Gastrocnemius medialis (tissue), 4 donors: ENCODE data around the gene TNFAIP8L1. TPM values are rescaled to one million over a fixed set of nuclear protein-coding genes. Genes with fewer than 3 reads are reported as not detected.

Source experiments
- ATAC-seq, 2 donors: fragments of 150-250 bp; one replicate each; pipeline ENCODE4 v1.9.1; 2016
- DNase-seq, 2 donors: peaks; one replicate each; pipeline ENCODE4 v3.0.0-alpha.2; 2019
- H3K27ac ChIP-seq, 4 donors: fragments of 200-600 bp; sonication (generic); 1 replicate in 1 of 4; 2 replicates in 3 of 4; pipeline ENCODE4 v1.5.1; 2016 to 2018; ENCODE audit warnings: mild to moderate bottlenecking in 2 of 4, moderate library complexity in 1 of 4
- H3K27me3 ChIP-seq, 3 donors: fragments of 200-600 bp; sonication (generic) in 2 of 3; 1 replicate in 1 of 3; 2 replicates in 2 of 3; pipeline versions ENCODE4 v1.5.1 to v1.6.0; 2016 to 2019; ENCODE audit warnings: mild to moderate bottlenecking in 1 of 3, moderate library complexity in 1 of 3
- H3K36me3 ChIP-seq, 2 donors: fragments of 200-600 bp; sonication (generic) in 1 of 2; one replicate each; pipeline ENCODE4 v1.5.1; 2017 to 2018
- H3K4me1 ChIP-seq, 2 donors: fragments of 200-600 bp; sonication (generic) in 1 of 2; one replicate each; pipeline ENCODE4 v1.5.1; 2016 to 2017; ENCODE audit warnings: mild to moderate bottlenecking in 2 of 2
- H3K4me3 ChIP-seq, 4 donors: fragments of 200-600 bp; sonication (generic) in 3 of 4; 1 replicate in 1 of 4; 2 replicates in 3 of 4; pipeline ENCODE4 v1.5.1; 2016 to 2019; ENCODE audit warnings: mild to moderate bottlenecking in 2 of 4
- H3K9me3 ChIP-seq, 3 donors: fragments of 200-600 bp; sonication (generic) in 2 of 3; 1 replicate in 1 of 3; 2 replicates in 2 of 3; pipeline ENCODE4 v1.5.1; 2016 to 2019
- POLR2A ChIP-seq, 2 donors: fragments of 450-650 bp; IDR thresholded peaks; one replicate each; pipeline ENCODE4 v1.6.1; 2017; ENCODE audit warnings: antibody characterized with exemption in 2 of 2, mild to moderate bottlenecking in 2 of 2, moderate library complexity in 2 of 2
- in situ Hi-C, 4 donors: fragments of 200-750 bp; cut with MboI; loops; one replicate each; pipeline versions ENCODE4 v1.15.0 to v1.8.0; 2017; ENCODE audit warnings: low sequenced_read_pairs in 4 of 4
- intact Hi-C: fragments of 100-400 bp; cut with DNase I; formaldehyde crosslinking; loops from one replicate; pipeline ENCODE4 v1.15.1; 2023; ENCODE audit warnings: low total_unique reads
- total RNA-seq, 4 donors: library from RNA; depleted of rRNA; stranded (reverse); fragments of >200 nt; gene quantifications; one replicate each; pipeline versions ENCODE4 v1.1.0 to v1.2.3, GENCODE V29; 2016
- TF ChIP-seq, protein P1 (sequence below), 5 experiments: fragments of 450-650 bp in 3 of 5; fragments of 200-600 bp in 2 of 5; sonication (generic) in 2 of 5; IDR thresholded peaks in 4 of 5; conservative IDR thresholded peaks in 1 of 5; 1 replicate in 4 of 5; 2 replicates in 1 of 5; pipeline ENCODE4 v1.5.1; 2016 to 2019; ENCODE audit warnings: antibody characterized with exemption in 5 of 5, mild to moderate bottlenecking in 3 of 5, moderate library complexity in 3 of 5

TNFAIP8L1 gene
- total RNA-seq = 1 to 10 TPM; 1.3 to 2.9 (median 1.7) TPM

DNA sequence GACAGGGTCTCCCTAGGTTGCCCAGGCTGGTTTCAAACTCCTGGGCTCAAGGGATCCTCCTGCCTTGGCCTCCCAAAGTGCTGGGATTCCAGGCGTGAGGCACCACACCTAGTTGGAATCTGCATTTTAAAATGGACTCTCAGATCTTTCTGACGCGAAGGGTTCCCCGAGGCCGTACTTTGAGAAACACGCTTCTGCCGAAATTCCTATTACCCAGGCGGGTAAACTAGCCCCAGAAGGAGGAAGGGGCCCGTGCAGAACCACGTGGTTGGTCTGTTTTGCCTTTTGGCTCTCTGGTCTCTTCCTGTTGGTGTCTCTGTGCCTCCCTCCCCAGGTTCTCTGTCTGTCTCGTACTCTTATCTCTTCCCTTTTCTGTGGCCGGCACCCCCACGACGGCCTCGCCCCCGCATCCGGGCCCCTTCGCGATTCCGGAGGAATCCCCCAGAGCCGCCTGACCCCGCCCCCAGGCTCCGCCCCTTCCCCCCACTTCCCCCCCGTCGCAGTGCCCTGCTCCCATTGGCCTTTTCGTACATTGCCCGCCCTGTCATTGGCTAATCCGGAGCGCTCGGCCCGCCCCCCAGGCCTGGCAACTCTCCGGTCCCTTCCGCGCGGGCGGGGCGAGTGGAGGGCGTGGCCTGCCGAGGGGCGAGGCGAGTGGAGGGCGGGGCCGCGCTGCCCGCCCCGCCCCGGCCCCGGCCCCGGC lies at the start of gene TNFAIP8L1:
Gene TNFAIP8L1, plus strand, starts transcription at position 689 of the 703 bp plus-strand sequence. CDS start 12,354 bp downstream, outside the sequence.
- Histone ChIP-seq H3K4me3 (peak within 1 kb of the TSS; percentile 62 to 82 (median 77)), H3K27me3 (no peaks in the 10 kb centered on the region), H3K36me3 (no peaks in the 10 kb centered on the region), H3K27ac (peak within 1 kb of the TSS; percentile 79 to 83 (median 80)), H3K4me1 (peaks cover 26 to 28% of the 10 kb centered on the region in 2 donors), H3K9me3 (no peaks in the 10 kb centered on the region)
- peak; percentile 92 to 95 for ATAC-seq
- intact Hi-C loops (no loop called here), in situ Hi-C loops (loop anchor here in 1 of 4 donors (10.0 to 25.0 kb wide), 2 partner anchors 64 to 377 kb away; no protein-coding TSS in a partner anchor)
- DNase-seq = peak; percentile 93 to 94
- TF ChIP-seq POLR2A (IDR thresholded peaks at IDR 0.05) = no peak
- TF ChIP-seq, protein P1, sequence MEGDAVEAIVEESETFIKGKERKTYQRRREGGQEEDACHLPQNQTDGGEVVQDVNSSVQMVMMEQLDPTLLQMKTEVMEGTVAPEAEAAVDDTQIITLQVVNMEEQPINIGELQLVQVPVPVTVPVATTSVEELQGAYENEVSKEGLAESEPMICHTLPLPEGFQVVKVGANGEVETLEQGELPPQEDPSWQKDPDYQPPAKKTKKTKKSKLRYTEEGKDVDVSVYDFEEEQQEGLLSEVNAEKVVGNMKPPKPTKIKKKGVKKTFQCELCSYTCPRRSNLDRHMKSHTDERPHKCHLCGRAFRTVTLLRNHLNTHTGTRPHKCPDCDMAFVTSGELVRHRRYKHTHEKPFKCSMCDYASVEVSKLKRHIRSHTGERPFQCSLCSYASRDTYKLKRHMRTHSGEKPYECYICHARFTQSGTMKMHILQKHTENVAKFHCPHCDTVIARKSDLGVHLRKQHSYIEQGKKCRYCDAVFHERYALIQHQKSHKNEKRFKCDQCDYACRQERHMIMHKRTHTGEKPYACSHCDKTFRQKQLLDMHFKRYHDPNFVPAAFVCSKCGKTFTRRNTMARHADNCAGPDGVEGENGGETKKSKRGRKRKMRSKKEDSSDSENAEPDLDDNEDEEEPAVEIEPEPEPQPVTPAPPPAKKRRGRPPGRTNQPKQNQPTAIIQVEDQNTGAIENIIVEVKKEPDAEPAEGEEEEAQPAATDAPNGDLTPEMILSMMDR (IDR thresholded peaks at IDR 0.05 in 4 of 5, conservative IDR thresholded peaks at IDR 0.05 in 1 of 5) = no peak

- ATAC-seq (no peak), DNase-seq (no peak)
- Histone ChIP-seq H3K9me3 (no peaks in the 10 kb centered on the region), H3K4me3 (no peak overlapping the region), H3K4me1 (peaks cover 0 to under 1% of the 10 kb centered on the region in 2 donors), H3K27me3 (peaks cover 10 to 14% (median 10%) of the 10 kb centered on the region in 3 donors), H3K27ac (no peak overlapping the region), H3K36me3 (no peaks in the 10 kb centered on the region)
- intact Hi-C loops = no loop called here
- in situ Hi-C loops = no loop called here
- no peak for TF ChIP-seq POLR2A (IDR thresholded peaks at IDR 0.05)
- TF ChIP-seq, protein P1 (IDR thresholded peaks at IDR 0.05 in 4 of 5, conservative IDR thresholded peaks at IDR 0.05 in 1 of 5) = peak in 1 of 5 experiments; percentile 11
Measured at GRCh38 chr19:4589579-4590410, 49.5 kb upstream of the TNFAIP8L1 start.

DNA sequence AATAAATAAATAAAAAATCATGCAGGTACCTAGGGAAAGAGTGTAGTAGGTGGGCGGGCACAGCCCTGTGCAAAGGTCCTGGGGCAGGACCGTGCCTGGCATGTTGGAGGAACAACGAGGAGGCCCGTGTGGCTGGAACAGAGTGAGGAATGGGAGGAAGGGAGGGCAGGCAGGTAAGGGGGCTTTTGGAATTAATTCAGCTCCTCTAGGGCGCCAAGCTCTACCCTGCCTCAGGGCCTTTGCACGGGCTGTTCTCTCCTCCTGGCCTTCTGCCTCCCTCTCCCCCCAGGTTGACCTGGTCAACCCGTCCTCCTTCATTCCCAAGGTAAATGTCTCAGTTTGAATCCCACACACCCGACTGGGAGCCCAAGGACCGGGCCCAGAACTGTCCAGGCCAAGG lies 48.8 kb upstream of the TNFAIP8L1 start:
- Histone ChIP-seq H3K4me1 (no peaks in the 10 kb centered on the region), H3K9me3 (no peaks in the 10 kb centered on the region), H3K4me3 (no peak overlapping the region), H3K27me3 (peaks cover 4 to 13% (median 10%) of the 10 kb centered on the region in 3 donors), H3K27ac (no peak overlapping the region), H3K36me3 (no peaks in the 10 kb centered on the region)
- ATAC-seq (no peak), DNase-seq (no peak)
- in situ Hi-C loops (no loop called here), intact Hi-C loops (no loop called here)
- no peak for TF ChIP-seq POLR2A (IDR thresholded peaks at IDR 0.05)

DNA sequence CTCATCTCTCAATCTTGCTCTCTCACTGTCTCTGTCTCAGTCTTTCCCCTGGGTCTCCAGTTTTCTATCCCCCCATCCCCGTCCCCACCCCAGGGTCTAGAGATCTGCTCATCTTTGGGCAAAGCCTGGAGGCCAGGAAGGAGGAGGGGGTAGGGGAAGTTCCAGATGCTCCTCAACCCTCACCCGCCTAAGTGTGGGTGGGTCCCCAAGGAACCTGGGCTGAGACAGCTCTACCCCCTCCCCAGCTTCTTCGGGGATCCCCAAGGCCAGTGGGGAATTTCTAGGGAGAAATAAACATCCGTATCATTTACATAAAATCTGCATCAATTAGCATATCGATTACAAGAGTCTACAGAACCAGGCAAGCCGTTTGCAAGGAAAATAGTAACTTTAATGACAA lies 48.0 kb upstream of the TNFAIP8L1 start:
- no peaks in the 10 kb centered on the region for H3K36me3 ChIP-seq
- H3K27me3 ChIP-seq = peaks cover 8 to 16% (median 13%) of the 10 kb centered on the region in 3 donors
- no peaks in the 10 kb centered on the region for H3K9me3 ChIP-seq
- no peak overlapping the region for H3K4me3 ChIP-seq
- no peak for TF ChIP-seq POLR2A (IDR thresholded peaks at IDR 0.05)
- TF ChIP-seq, protein P1 (IDR thresholded peaks at IDR 0.05 in 4 of 5, conservative IDR thresholded peaks at IDR 0.05 in 1 of 5) = no peak
- DNase-seq = no peak
- H3K27ac ChIP-seq = no peak overlapping the region
- intact Hi-C loops = no loop called here
- ATAC-seq = no peak
- H3K4me1 ChIP-seq = no peaks in the 10 kb centered on the region
- in situ Hi-C loops = no loop called here

DNA sequence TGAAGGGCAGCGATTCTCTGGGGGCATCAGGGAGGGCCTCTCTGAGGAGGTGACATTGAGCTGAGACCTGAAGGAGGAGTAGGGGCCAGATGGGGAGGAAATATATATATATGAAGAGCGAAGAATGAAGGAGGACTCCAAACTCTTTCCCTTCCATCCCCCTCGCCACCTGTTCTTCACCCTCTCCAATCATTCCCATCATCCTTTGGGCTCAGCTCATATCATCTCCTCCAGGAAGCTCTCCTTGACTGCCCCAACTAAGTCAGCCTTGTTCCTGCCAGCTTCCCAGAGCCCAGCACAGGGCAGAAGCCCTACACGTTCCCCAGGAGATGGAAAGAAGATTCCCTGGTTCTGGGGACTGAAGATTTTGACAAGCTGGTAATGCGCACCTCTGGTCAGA lies 46.9 kb upstream of the TNFAIP8L1 start:
- Histone ChIP-seq H3K4me3 (no peak overlapping the region), H3K27ac (no peak overlapping the region), H3K27me3 (peaks cover 17 to 27% (median 22%) of the 10 kb centered on the region in 3 donors), H3K9me3 (no peaks in the 10 kb centered on the region), H3K36me3 (no peaks in the 10 kb centered on the region), H3K4me1 (no peaks in the 10 kb centered on the region)
- in situ Hi-C loops (no loop called here), intact Hi-C loops (no loop called here)
- TF ChIP-seq POLR2A (IDR thresholded peaks at IDR 0.05) = no peak
- TF ChIP-seq, protein P1 (IDR thresholded peaks at IDR 0.05 in 4 of 5, conservative IDR thresholded peaks at IDR 0.05 in 1 of 5) = no peak
- ATAC-seq (no peak), DNase-seq (no peak)
